GM19324 (cell line): ENCODE results near the gene FHAD1.
"Not testable (repeated sequence)": the region's sequence is repeated elsewhere in the genome, so short reads cannot be mapped to it uniquely, and the experiment has no call there.

Experiments used
- ATAC-seq: cut with Tn5 transposase; IDR thresholded peaks from one replicate; pipeline ENCODE4 v1.9.1; 2021; ENCODE audit warnings: mild to moderate bottlenecking, moderate library complexity; ENCODE audit not compliant: unreplicated experiment, low FRiP score

FHAD1 gene

DNA sequence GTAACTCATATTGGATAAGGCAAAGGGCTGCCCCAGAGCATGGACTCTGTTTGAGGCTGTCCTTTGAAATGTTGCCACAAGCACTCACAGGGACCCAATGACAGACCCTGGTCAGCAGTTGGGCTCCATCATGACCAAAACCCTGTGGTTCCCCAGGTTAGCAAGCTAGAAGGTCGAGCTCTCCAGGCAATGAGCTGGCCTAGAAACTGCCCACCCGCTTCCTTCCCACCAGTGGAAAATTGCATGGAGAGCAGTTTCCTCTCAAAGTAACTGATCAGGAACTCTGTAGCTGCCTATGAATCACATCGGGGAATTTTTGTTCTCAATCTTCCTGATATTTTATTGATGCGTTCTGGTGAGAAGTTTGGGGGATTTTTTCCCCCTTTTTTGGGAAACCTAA lies 52.8 kb downstream of the FHAD1 start:
- ATAC-seq, result no peak

DNA sequence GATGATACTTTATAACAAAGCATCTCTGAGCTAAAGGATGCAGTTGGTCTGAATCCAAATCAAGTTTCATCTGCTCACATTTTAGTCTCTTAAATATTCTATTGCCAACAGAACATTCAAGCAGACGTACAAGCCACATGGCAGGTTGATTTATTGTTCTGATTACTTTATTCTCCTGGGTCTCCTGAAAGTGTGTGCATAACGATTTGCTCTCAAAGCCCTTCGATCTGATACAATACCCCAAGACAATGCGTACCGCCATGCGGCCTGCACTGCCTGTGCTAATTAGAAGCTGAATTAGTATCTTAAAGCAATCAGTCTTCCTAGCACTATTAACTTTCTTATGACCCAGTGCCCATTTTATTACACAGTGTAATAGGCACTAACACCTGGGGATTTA lies 56.9 kb downstream of the FHAD1 start:
- ATAC-seq, result no peak

DNA sequence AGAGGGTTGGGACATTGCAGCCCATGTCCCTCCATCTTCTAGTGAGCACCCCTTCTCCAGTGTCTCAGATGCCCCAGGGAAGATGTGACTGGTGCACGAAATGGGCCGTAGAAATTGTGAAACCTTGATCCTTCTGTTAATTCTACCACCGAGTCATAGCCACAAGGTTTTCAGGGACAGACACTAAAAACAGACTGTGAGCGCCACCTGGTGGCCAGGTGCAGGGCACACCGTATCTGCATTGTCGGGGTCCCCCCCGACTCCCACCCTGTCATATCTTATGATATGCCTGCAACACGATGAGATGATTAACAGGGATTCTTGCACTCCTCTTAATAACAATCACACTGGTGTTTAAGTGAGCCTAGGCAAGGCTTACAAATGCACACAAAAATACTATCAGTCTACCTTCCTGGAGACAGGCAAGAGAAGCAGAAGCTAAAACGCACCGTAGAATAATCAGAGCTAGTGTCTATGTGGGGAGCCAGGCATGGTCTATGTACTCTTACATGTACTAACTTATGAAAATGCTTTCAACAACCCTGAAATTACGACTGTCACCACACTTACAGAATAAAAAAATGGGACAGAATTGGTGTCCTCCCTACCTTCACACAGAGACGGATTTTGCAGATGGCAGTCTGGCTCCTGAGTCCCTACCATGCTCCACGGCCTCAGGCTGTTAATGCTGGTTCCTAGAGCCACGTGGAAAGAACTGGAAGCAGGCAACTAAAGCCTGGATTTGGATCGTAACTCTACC lies 57.9 kb downstream of the FHAD1 start:
- no peak for ATAC-seq

DNA sequence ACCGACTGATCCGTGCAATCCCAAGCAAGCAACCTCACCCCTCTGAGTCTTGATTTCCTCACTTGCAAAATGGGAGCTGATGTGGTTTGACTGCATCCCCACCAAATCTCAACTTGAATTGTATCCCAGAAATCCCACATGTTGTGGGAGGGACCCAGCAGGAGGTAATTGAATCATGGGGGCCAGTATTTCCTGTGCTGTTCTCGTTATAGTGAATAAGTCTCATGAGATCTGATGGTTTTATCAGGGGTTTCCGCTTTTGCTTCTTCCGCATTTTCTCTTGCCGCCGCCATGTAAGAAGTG lies 58.4 kb downstream of the FHAD1 start:
- ATAC-seq, result no peak

DNA sequence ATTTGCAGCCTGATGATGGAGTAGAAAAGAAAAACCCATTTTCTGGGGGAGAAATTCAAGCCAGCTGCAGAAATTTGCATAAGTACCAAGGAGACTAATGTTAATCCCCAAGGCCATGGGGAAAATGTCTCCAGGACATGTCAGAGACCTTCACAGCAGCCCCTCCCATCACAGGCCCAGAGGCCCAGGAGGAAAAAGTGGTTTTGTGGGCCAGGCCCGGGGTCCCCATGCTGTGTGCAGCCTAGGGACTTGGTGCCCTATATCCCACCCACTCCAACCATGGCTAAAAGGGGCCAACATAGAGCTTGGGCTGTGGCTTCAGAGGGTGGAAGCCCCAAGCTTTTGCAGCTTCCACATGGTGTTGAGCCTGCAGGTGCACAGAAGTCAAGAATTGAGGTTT lies 59.3 kb downstream of the FHAD1 start:
- ATAC-seq, result not testable (repeated sequence)

DNA sequence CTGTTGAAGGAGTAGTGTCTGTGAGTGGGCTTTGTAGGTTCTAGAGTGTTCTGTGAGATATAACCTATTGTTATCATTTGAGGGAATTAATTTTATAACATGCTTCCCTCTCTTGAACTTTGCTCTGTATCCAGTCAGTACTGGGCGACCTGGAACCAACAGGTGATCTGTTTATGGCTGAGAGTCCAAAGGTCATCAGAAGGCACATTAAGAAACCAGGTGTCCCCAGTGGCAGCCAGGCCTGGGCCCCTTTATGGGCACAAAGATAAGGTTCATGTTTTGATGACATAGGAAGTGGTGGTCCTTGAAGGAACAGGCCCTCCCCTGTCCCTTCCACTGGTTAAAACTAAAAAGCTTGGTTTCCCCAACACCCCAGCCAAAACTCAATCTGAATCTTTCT lies 61.1 kb downstream of the FHAD1 start:
- ATAC-seq, result no peak

DNA sequence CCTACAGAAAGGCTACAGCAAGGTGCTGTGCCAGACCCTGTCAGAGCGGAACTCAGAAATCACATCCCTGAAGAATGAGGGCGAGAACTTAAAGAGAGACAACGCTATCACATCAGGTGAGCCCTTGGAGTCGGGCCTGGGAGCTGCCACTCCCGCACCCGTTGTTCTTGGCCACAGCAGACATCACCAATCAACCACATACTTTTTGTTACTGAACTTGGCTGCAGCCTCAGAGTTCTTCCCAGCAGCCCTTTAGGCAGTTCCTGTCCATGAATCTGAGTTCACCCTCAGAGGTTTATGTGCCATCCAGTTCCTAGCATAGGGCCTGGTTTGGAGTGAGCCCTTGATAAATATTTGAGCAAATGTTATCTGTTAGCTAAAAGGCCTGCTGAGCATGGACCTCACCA lies 61.6 kb downstream of the FHAD1 start:
- ATAC-seq, result no peak

DNA sequence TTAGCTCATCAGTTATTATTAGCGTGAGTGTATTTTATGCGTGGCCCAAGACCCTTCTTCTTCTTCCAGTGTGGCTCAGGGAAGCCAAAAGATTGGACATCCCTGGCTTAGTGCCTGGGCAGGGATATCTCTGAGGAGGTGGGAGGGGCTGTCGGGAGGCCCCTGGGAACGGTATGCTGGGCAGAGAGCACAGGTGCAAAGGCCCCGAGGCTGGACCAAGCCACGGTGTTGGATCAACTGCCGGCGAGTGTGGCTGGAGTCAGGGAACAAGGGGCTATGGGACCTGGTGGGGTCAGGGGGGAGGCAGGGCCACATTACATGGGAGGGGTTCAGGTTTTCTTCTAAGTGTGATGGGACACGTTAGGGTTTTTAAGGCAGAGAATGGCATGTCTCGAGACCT lies 62.7 kb downstream of the FHAD1 start:
- ATAC-seq, result no peak

DNA sequence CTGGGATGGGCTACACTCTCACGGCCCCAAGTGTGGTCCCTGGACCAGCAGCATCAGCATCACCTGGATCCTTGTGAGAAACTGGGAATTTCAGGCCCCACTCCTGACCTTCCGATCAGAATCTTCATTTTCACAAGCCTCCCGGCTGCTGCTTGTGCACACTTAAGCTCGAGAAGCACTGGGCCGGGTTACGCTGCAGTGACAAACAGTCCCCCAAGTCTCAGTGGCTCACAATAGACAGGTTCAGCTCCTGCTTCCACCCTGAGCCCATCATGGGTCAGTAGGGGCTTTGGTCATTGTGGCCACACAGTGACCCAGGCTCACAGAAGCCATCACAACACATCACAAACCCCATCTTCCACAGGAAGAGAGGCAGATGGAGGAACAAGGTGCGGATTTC lies 63.5 kb downstream of the FHAD1 start:
- no peak for ATAC-seq

DNA sequence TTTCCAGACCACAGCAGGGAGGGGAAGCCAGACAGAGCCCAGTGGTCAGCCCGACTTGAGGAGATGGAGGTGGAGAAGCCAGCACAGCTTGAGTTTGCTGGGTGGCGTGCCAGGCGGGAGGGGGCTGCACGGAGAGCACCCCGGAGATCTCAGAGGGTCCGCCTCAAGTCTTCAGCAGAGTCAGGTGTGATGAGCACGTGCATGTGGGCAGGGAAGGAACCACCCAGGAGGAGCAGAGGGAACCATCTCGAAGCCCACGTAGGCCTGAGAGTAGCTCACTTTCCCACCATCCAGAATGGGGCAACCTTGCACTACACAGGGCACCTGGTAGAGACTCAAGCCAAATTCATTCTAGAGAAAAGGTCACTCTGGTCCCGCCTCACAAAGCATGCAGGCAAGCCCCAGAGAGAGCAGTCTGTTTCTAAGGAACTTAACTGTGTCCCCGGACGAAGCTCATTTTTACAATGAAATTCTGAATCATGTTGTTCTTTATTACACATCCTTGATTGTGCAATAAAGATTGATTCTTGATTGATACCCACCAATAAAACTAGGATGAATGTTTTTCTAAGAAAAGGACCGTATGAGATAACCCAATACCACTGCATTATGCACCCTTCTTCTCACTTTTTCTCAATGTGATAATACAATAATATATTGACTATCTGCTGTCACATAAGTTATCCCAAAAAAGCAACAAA lies 64.2 kb downstream of the FHAD1 start:
- ATAC-seq, result no peak

DNA sequence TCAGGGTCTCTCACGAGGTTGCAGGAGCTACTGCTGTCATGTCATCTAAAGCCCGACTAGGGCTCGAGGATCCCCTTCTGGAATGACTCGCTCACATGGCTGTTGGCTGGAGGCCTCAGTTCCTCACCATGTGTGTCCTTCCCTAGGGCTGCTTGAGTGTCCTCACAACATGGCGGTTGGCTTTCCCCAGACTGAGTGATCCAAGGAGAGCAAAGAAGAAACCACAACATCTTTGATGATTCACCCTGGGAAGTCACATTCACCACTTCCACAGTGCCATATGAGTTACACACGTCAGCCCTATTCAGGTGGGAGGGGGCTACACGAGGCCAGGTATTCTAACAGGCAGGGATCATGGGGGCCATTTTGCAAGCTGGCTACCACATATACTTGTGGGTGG lies 64.9 kb downstream of the FHAD1 start:
- no peak for ATAC-seq

DNA sequence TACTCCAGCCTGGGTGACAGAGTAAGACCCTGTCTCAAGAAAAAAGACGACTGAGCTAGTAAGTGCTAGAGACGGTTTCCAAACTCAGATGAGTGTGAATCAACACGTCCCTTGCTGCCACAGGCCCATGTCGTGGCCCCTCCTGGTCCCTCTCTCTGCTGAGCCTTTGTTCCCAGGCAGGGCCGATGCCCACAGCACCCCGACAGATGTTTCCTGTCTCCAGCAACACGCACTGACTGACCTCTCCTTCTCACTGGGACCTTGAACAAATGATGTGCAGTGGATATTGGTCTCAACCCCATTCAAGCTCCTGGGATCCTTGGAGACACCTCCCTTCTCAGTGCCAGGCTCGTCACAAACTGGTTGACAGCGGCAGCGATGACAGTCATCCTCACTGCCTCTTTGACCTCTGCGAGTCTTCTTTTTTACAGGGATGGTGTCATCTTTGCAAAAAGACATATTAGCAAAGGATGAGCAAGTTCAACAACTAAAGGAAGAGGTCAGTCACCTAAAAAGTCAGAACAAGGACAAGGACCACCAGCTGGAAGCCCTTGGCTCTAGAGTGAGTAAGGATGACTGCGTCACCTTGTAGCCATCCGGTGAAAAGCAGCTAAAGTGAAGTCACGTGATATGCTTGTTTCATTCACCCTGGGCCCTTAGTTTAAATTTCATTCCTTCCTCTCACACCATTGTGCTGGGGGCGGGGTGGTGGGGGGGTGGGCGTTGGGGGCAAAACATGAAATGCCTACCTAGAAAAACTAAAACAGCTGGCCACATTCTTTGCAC lies 65.8 kb downstream of the FHAD1 start:
- no peak for ATAC-seq

DNA sequence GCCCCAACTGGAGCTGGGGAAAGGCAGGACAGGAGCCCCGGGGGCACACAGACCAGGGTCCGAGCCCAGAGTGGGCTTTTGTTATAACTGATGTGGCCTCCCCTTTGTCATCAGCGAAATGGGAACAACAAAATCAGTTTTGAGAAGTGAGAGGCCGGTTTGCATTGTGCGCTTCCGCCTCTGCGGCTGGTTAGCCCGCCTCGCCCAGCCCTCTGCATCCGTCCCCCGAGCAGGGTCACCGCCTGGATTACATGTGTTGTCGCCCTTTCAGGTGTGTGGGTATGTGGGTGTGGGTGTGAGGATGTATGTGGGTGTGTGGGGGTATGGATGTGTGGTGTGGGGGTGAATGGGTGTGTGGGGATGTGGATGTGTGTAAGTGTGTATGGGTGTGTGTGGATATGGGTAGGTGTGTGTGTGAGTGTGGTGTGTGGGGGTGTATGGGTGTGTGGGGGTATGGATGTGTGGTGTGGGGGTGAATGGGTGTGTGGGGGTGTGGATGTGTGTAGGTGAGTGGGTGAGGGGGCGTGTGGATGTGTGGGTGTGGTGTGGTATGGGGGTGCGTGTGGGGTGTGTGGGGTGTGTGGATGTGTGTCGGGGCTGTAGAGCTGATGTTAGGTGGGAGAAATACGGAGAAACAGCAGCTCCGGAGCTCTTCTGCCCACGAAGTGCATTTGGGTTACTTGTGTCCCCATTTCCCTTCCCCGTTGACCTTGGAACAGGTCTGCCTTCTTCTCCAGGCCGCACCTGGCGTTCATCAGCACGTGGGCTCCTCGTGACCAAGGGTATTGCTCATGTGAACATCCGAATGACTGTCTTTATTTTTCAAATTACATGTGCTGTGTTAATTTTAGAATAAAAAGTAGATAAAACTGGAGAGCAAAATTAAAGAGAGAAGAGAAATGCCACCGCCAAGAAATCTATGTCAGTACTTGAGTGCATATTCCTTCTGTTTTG lies 67.6 kb downstream of the FHAD1 start:
- ATAC-seq, result no peak

DNA sequence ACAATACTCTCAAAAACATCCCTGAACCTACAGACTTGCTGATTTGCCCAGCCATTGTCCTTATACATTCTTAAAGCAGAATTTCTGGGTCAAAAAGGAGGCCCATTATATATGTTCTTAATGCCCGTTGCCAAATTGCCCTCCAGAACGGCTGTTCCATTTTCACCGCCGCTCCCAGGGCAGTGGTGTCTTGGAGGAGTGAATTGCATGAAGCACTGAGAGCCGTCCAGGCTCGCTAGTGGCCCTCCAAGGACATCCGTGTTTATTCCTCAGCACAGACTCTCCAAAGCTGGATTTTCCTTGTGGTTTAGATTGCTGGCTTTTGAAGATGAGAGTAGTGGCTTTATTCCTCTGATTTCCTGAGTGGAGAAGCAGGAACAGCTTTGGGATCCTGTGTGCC lies 68.8 kb downstream of the FHAD1 start:
- no peak for ATAC-seq

DNA sequence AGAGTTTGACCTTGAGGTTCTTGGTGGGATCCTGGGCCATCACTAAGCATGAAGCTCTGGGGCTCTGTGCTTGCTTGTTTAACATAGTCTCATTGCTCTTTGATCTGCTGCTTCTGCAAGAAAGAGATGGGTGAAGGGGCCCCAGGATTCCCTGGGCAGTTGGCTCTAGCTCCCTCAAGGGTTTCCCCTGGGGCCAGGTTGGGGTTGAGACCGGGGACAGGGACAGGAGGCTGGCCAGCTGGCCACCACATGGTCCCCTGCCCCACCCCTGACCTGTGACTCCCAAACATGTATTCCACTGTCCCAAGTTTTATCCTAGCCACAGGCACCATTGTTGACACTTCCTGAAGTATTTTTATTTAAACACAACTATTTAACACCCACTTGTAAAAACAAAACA lies 69.5 kb downstream of the FHAD1 start:
- no peak for ATAC-seq

DNA sequence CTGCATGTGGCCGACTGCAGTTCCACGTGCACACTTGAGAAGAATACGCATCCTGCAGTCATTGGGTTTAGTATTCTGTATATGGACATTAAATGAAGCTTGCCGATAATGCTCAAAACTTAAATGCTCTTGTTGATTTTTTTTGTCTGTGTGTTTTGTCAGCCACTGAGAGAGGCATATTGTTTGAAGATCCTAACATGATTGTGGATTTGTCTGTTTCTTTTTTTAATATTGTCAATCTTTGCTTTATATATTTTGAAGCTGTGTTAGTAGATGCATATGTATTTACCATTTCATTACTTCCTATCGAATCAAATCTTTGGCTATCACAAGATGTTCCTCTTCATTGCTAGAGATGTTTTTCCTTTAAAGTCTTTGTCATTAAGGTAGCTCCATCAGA lies 73.2 kb downstream of the FHAD1 start:
- no peak for ATAC-seq

DNA sequence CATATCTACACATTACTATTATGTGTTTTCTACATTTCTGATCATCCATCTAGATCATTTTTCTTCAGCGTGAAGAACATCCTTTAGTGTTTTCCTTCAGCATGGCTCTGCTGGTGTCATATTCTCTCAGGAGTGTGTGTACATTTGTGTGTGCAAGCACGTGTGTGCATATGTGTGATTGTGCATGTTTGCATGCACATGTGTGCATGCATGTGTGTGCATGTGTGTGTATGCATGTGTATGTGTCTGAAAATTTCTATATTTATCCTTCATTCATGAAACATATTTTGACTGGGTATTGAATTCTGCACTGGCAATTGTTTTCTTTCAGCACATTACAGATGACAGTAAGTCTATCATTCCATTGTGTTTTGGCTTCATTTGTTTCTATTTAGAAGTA lies 74.6 kb downstream of the FHAD1 start:
- ATAC-seq, result no peak

DNA sequence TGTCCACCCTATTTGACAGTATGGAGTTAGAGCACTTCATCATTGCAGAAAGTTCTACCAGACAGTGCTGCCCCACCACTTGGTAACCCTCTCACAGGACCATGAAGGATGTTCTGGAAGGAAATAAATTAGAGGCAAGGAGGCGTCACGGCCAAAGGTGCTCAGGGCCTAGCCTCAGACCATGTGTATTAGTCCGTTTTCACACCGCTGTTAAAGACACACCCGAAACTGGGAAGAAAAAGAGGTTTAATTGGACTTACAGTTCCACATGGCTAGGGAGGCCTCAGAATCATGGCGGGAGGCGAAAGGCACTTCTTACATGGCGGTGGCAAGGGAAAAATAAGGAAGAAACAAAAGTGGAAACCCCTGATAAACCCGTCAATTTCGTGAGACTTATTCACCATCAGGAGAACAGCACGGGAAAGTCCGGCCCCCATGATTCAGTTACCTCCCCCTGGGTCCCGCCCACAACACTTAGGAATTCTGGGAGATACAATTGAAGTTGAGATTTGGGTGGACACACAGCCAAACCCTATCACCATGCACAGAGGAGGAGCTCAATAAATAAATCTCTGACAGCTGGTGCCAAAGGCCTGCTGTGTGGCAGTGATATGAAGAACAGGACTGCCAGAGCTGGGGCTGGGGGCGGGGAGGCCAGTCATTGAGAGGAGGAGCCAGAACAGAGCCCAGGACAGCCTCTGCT lies 75.8 kb downstream of the FHAD1 start:
- no peak for ATAC-seq

DNA sequence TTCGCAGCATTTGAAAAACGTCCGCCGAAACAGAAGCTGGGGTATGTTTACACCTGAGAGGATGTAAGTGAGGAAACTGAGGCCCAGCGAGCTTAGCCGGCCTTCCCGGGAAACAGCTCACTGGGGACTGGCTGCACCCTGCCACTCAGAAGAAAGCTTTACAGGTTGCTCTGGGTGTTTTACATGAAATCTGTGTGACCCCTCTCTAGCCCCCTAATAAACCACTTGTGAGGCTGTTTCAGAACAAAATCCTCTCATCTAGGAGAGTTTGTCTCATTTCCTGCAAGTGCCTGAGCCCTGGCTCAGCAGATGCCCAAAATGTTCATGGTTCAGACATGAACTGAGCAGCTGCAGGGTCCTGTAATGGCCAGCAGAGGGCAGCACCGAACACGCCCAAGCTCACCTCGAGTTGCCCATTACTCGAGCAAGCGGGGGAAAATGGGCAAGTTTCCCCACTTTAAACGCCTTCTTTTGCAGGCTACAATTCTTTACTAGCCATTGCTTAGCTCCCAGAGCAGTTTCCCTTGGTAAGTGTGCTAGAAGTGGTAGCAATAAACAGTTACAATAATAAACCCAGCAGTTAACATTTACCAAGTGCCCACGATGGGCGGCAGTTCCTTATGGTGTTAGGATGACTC lies 76.4 kb downstream of the FHAD1 start:
- ATAC-seq, result no peak
